SK-N-DZ (cell line): ENCODE results near the gene CENPE.

Experiments used
- DNase-seq: peaks from one replicate; pipeline ENCODE4 v3.0.0-alpha.2; 2015; ENCODE audit warnings: low spot score

Gene CENPE

GRCh38 chr4:103076747-103077347 is 121.3 kb downstream of the CENPE start, which contains the start of gene SLC9B2:
SLC9B2 (minus strand) TSS chr4:103076761; CDS start chr4:103067550, 9,211 bp downstream.
- no peak for DNase-seq

GRCh38 chr4:103075894-103076746 is 122.0 kb downstream of the CENPE start:
- peak; percentile 60 for DNase-seq

- peak; percentile 28 for DNase-seq
Observed at GRCh38 chr4:103075435-103075893, 122.7 kb downstream of the CENPE start.

- no peak for DNase-seq
Observed at GRCh38 chr4:103074744-103075434, 123.3 kb downstream of the CENPE start.

GRCh38 chr4:103073792-103074438 is 124.2 kb downstream of the CENPE start:
- DNase-seq: no peak

- DNase-seq: no peak
Observed at GRCh38 chr4:103067841-103068547, 130.1 kb downstream of the CENPE start.

GRCh38 chr4:103060453-103061148 is 137.5 kb downstream of the CENPE start:
- DNase-seq: no peak
